ENCODE results near the gene RMP24.
"Not testable (repeated sequence)": the region's sequence is repeated elsewhere in the genome, so short reads cannot be mapped to it uniquely, and the experiment has no call there.

Gene RMP24

DNA sequence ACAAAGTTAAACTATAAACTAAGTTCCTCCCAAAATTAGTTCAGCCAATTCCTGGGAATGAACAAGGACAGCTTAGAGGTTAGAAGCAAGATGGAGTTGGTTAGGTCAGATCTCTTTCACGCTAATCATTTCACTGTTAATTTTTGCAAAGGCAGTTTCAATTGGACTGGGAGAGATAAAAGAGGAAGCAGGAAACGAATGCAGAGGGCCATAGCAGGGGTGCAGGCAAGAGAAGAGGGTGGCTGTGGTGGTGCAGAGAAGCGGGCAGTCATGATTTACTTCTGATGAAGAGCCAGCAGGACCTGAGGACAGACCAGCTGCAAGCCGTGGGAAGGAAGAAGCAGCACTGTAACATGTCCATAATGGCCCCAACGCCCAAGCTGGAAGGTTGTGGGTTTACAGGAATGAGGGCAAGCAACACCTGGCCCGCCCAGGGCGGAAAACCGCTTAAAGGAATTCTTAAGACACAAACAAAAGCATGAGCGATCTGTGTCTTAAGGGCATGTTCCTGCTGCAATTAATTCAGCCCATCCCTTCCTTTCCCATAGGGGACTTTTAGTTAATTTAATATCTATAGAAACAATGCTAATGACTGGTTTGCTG, 4.1 kb upstream of the RMP24 start:
- DNase-seq: peak; percentile 4

DNA sequence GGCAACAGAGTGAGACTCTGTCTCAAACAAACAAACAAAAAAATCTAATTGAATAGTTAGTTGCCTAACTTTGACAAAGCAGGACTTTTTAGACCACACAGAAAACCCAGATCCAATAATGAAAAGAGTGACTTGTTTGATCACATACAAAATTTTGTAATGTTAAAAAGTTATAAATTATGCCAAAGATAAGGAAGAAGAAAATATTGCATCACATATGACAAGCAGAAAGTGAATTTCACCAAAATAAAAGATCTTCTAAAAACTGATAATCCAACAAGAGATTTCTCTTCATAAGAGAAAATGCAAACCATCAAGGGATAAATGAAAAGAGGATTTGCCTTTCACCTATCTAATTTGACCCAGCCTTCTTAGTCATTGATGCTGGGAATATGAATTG, 2.8 kb upstream of the RMP24 start:
- DNase-seq: no peak

DNA sequence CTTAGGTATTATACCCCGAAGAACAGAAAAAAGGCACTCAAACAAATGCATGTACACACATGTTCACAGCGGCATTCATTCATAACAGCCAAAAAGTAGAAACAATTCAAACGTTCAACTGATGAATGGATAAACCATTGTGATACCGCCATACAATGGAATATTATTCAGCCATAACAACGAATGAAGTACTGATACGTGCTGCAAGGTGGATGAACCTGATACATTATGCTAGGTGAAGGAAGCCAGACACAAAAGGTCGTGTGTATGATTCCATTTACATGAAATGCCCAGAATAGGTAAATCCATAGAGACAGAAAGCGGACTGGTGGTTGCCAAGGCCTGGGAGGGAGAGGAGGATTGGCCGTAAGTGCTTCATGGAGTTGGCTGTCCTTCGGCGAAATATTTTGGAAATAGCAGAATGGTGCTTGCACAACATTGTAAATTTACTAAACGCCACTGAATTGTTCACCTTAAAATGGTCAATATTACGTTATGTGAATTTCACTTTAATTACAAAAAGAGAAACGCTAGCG, 750 bp upstream of the RMP24 start:
- no peak for DNase-seq

DNA sequence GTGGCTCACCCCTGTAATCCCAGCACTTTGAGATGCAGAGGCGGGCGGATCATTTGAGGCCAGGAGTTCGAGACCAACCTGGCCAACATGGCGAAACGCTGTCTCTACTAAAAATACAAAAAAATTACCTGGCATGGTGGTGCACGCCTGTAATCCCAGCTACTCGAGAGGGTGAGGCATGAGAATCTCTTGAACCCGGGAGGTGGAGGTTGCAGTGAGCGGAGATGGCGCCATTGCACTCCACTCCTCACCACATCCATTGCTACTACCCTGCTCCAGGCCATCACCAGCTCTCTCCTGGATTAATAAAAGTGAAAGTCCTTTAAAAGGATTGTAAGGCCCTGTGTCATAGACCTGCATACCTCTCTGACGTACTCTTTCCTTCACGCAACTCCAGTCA, 1.2 kb downstream of the RMP24 start:
- DNase-seq: no peak

DNA sequence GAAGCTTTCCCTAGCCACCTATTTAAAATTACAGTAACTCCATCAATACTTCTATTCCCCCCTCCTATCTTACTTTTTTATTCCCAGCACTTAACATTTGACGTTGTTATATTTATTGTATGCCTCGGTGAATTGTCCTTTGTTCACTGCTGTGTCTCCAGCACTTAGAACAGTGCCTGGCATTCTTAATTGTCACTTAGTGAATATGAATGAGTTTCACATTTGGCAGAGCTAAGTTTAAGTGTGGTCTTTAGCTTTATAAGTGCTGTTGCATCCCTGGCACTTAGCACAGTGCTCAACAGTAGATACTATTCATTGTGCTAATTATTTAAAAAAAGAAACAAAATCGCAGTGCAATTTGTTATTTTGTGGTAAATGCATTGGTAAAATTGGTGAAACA, 1.7 kb downstream of the RMP24 start:
- DNase-seq: no peak

DNA sequence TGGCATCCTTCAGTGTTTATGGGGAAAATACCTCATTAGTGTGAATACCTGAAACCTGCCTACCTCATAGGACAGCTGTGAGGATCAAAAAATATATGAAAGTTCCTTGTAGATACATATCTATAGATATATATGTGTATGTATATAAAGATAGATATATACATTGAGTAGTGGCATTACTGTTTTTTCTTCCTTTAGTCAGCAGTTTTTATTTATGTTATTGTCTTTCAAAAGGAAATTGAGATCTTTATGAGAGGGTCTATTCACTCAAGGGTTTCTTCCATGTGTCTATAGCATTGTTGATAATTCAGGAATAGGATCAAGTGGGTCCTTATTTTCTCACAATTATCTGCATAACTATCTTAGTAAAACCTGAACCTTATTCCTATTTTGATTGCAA, 6.6 kb downstream of the RMP24 start:
- no peak for DNase-seq

DNA sequence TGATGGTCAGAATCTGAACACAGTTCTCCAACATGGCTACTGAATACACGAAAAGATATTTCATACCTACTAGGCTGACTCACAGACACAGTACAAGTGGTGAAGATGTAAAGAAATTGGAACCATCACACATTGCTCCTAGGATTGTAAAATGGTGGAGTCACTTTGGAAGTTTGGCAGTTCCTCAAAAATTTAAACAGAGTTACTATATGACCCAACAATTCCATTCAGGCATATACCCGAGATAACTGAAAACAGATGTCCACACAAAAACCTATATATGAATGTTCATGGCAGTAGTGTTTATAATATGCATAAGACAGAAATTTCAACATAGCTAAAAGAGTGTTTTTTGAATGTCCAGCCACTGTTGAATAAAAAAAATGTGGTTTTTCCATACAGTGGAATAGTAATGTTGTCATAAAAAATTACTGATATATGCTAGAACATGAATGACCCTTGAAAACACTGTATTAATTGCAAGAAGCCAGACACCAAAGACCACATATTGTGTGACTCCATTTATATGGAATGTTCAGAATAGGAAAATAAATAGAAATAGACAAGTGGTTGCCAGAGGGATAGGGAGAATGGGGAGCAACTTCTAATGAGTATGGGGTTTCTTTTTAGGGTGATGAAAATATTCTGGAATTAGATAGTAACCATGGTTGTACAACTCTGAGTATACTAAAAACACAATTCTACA, 10.1 kb downstream of the RMP24 start:
- no peak for DNase-seq

DNA sequence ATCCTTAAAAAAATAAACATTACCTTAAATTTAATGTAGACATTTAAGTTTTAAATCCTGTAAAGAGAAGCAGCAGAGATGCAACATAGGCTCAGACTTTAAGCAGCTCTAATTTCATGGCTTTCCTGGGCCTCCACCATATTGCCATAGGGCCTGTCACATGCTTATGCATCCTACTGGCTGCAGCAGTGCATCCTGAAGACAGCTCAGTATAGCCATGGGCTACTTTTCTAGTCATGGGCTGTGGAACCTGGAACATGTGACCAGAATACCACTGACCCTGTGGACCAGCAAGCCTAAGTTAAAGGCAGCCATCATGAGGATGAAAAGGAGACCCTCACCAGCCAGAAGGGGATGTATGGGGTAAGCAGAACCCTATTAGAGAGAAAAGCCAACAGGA, 10.7 kb downstream of the RMP24 start:
- no peak for DNase-seq

DNA sequence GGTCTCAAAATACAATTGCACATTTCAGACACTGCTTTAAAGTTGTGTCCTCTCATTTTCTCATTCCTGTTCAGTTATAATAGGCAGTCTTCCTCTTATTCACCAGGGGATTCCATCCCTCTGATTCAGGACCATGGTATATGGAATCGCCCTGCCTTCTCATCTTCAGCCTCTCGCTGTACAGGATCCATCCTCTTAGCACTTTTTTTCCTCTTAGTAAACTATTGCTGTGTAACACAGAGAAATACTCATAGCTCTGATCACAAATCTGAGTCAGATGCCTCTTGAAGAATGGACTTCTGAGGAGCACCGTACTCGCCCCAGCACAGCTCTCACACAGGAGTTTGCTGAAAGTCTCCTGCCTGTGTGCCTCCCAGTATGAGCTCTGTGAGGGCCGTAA, 11.3 kb downstream of the RMP24 start:
- DNase-seq: no peak

DNA sequence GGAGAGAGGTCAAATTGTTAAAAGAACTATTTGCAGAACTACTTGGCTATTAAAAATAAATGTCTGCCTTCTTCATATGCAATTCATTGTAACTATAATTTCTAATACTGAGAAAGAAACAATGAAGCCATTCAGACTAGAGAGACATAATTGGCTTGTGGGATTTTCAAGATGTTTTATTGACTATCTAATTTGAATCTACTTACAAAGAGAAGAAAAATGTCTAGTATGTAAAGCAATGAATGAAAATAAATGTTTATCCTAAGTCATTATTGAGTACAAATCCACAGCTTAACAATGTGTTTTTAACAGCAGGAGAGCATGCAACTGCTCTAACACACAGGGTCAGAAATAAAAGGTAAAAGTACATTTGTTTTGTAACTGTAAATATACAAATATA, 19.2 kb downstream of the RMP24 start:
- DNase-seq: no peak

DNA sequence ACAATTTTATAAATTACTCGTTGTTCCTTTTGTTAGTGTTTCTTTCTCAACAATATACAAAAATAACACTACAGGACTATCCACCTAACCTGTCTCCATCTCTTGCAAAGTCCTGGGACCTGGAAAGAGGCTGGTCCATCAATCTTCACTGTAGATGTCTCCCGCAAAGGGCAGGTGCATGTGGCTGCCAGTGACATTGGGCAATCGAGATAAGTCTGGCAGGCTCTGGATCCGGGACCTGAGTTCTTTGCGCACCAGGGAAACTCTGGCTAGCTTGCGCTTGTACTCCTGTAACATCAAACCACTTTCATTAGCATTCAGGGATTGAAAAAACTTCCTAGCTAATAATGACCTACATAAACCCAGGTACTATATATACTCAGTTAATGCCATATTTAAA, 20.5 kb downstream of the RMP24 start:
- DNase-seq: no peak

DNA sequence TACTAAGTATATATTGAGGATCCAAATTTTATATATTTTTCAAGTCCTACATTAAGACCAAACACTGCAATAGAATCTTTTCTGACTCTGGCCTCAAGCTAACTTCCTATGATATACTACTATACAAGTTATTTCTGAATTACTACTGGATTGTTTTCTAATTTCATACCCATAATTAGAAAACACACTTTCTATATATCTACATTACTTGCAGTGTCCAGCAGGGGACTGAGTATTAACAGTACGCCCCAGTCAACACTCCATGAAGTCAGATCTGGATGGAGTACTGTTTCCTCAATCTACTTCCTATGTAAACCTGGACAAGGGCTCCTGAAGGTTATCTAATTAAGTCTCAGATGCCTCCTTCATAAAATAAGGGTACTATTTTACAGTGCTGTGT, 26.5 kb downstream of the RMP24 start:
- no peak for DNase-seq

DNA sequence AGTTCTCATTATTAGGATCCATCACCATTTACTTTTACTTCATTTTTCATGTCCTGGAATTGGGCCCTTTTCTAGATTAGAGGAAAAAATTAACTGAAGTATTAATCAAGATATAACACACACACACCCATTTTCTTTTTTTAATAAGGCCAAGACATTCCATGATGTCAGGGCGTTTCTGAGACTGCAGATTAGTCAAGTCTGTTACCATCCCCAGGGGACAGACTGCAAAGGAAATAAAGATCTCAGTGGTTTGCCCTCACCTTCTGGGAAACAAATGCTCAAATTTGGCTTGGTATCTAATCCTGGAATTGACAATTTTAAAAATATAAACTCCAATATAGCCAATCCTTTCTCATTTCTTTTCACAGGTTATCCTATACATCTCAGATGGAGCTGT, 27.4 kb downstream of the RMP24 start:
- DNase-seq: no peak

DNA sequence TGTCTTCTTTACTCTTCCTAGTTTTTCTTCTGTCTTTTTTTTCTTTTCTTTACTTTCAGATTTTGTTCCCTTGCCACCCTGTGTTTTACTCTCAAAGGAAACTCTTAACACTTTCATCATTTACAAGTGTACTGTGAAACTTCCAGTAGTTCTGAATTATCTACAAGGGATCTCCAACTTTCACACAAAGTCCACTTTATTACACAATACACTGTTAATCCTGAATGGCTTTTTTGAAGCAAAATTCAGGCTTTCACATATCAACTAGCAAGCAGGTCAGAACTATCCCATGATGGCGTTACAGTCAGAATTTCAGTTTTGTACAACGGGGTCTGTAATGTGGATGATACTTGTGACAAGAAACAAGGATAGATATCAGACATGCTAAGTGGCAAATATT, 34.5 kb downstream of the RMP24 start:
- DNase-seq: no peak

DNA sequence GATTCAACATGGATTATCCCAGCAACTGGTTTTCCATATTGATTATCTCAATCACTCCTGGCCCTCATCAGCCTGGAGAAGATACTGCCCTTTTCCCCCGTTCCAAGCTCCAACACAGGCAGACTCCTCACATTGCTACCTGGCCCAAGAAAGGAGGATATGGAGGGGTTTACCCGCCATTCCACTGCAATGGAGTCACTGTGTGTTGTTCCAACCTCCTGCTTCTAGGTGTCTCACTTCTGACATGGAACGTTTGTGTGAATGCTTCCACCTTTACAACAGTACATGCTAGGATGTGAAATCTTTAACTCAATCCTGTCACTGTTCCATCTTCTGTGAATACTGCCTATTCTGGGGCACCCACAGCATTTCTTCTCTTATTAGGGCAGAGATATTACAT, 36.7 kb downstream of the RMP24 start:
- DNase-seq: no peak

DNA sequence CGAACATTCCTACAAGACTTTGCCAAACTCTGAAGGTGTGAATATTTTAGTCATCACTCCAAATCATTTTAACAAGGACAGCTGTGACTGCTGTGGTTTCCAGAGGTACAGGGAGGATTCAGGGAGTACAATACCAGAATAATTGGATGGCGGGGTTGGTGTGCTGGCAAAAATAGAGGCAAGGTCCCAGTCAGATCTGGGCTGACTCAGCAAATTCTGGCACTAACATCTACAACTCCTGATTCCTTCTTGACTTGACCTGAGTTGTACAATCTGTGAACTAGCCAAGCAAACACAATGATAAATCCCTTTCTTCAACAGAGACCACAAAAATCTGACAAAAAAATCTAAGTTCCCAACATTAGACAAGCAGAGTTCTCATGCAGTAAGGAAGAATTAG, 40.4 kb downstream of the RMP24 start:
- no peak for DNase-seq

DNA sequence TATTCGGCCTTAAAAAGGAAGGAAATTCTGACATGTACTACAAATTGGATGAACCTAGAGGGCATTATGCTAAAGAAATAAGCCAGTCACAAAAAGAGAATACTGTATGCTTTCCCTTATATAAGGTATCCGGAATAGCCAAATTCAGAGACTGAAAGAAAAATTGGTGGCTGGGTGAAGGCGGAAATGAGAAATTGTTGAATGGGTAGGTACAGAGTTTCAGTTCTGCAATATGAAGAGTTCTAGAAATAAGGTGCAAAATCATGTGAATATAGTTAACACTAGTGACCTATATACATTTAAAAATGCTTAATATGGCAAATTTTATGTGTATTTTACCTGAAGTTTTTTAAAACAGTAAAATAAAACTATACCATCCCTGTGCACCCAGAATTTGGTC, 43.1 kb downstream of the RMP24 start:
- DNase-seq: no peak

DNA sequence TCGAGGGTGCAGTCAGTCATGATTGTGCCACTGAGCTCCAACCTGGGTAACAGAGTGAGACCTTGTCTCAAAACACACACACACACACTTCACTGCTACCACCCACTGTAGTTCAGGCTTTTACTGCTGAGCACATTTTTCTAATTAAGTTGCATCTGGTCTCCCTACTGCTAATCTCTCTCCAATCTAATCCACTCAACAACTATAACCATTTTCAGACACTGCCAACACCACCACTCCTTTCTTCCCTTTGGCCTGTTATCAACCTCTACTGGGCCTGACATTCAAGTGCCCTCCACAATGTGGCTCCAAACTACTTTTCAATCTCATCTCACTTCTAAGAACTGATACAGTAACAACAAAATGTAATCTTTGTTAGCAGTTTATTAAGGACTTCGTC, 44.8 kb downstream of the RMP24 start:
- DNase-seq: no peak

DNA sequence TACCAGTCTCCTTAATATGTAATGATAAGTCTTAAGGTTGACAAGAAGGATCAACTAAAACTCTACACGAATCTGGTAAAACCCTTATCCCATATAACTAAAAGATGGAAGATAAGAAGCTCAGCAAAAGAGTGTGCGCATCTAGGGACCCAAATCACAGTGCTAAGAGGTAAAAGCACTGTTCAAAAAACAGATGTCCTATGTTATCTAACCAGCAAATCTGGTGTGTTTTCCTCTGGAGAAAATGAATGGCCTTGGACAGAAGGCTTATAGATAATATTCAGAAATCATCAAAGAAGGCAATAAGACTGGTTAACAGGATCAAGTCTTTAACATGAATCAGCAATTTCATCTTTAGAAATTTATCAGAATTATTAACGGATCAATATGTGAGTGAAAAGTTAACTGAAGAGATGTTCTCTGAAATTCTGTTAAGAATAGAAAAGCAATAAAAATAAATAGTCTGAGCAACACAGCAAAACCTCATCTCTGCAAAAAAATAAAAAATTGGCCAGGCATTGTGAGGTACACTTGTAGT, 47.8 kb downstream of the RMP24 start:
- no peak for DNase-seq

DNA sequence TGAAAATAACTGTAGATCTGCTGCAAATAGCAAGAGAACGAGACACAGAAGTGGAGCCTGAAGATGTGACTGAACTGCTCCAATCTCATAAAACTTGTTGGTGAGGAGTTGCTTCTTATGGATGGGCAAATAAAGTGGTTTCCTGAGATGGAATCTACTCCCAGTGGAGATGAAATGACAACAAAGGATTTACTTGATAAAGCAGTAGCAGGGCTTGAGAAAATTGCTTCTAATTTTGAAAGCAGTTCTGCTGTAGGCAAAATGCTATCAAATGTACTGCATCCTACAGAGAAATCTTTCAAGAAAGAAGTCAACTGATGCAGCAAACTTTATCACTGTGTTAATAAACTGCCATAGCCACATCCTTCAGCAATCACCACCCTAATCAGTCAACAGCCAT, 50.9 kb downstream of the RMP24 start:
- DNase-seq: no peak

DNA sequence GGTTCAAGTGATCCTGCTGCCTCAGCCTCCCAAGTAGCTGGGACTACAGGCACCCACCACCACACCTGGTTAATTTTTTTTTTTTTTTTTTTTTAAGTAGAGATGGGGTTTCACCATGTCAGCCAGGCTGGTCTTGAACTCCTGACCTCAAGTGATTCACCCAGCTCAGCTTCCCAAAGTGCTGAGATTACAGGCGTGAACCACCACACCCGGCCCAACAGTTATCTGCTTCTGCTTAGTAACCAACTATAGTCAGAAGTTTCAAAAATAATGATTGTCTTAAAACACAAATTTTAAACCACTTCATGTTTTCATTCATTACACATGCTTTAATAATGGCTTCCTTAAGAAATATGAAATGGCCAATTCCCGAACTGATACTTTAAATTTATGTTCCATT, 51.8 kb downstream of the RMP24 start:
- DNase-seq: not testable (repeated sequence)

DNA sequence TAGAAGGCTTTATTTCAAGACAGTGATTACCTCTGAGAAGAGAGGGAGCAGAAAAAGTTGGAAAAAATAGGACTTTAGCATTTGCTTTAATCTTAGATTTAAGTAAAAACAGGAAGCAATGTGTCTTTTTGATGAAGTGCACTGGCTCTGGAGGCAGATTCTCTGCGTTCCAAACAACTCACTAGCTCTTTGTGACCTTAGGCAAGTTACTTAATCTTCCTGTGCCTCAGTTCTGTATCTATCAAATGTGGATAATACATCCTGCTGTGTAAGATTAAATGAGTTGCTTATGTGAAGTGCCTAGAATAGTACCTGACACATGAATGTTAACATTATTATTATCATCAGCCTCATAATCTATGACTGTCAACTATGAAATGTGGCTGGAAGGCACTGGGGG, 52.5 kb downstream of the RMP24 start:
- DNase-seq: no peak

DNA sequence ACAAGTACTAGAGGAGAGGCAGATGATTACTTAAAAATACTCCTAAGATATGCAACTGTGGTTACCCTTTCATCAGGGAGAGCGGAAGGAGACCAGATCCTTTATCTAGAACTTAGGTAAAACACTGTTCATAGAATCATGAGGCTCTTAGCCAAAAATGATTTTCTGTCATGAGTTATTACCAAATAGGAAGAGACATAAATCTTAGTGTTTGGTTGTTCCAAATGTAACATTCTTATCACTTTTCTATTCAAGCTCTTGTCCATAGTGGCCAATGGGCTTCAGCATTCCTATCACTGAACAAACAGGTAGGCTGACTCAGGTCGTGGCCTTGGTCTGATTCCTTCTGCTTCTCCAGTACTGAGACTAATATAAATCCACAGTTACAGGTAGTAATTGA, 56.4 kb downstream of the RMP24 start:
- no peak for DNase-seq

Measured in CD4-positive, alpha-beta T cell treated with Interleukin-6 for 4 hours (primary cell).